ENCODE results near the gene GOLGA7B.

GOLGA7B gene

DNA sequence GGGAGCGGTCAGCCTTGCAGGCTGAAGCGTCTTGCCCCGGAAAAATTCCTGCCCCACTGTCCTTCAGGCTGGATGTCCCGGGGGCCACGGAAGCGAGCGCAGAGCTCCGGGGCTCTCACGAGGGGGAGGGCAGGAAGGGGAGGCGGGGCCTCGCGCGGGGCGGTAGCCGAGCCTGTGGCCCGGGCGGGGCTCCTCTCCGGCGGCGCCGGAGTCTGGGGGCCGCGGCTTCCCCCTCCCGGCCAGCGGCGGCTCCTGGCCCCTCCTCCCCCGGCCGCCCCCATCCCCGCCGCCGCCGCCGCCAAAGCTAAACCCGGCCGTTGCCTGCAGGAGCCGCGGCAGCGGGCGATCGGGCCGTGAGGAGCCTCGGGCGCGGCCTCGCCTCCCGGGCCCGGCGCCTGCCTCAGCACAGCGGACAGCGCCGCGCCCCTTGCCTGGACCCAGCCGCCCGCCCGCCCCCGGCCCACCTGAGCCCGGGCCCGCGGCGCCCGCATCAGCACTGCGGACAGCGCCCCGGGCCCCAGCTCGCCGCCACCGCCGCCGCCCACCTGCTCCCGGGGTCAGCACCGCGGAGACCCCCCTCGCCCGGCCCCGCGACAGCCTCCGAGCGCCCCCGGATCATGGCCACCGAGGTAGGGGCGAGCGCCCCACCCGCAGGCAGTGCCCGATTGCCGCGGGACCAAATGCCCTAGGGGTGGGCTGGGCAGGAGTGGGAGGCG is at the start of gene GOLGA7B:
TSS of gene GOLGA7B (plus strand) at position 157 of the 716 bp plus-strand sequence. CDS start at position 618, 461 bp downstream.
- DNase-seq (ENCODE audit: low spot score), result peak; percentile 76
- TF ChIP-seq CTCF (IDR thresholded peaks at IDR 0.05; ENCODE audit: extremely low read depth, missing control alignments), result no peak

DNA sequence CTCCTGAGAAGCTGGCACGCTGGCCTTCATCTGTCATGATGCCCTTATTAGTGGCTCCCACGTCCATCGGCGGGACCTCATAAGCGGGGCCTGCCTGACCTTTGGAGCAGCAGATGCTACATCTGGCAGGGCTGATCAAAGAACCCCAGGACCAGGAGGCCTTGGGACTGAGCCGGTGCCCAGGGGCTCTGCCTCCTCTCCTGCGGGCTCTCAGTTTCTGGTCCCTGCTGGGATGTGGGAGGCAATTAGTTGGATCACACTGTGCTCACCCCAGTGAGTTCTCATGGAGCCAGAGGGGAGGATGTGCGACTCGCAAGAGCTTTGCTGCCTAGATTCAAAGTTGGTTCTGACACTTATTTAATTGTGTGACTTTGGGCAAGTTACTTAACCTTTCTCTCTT is 49.2 kb upstream of the GOLGA7B start:
- no peak for DNase-seq (ENCODE audit: low spot score)
- no peak for TF ChIP-seq CTCF (IDR thresholded peaks at IDR 0.05; ENCODE audit: extremely low read depth, missing control alignments)

- DNase-seq (ENCODE audit: low spot score), result no peak
- no peak for TF ChIP-seq CTCF (IDR thresholded peaks at IDR 0.05; ENCODE audit: extremely low read depth, missing control alignments)
These were observed 48.2 kb upstream of the GOLGA7B start for GRCh38 chr10:97801422-97801821.

DNA sequence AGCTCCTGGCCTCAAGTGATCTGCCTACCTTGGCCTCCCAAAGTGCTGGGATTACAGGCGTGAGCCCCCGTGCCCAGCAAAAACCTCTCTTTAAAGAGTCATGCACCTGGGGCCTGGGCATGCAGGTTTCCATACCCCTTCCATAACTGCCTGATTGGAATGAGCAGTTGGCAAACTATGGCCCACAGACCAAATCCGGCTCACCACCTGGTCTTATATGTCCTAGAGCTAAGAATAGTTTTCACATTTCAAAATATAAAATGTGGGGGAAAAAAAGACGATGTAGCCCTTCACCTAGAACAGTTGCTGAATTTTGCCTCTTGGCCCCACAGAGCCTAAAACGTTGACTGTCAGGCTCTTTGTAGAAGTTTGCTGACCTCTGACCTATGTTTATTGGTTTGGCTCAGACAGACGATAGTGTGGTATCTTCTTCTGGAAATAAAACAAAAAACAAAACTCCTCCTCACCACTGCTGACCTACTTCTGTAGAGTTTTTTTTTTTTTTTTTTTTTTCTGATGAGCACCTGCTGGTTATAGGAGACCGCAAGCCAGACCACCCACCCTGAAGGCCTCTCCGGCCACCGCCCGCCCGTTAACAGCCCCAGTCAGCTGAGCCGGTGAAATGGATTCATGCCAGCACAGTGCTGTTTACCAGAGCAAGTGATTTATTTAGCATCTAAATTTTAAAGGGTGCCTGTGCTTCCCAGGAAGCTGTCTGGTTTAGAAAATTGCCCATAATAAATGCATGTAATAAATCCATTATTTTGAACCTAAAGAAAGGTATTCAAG is 44.4 kb upstream of the GOLGA7B start:
- no peak for TF ChIP-seq CTCF (IDR thresholded peaks at IDR 0.05; ENCODE audit: extremely low read depth, missing control alignments)
- DNase-seq (ENCODE audit: low spot score), result no peak

GRCh38 chr10:97805949-97806348 is 43.7 kb upstream of the GOLGA7B start:
- no peak for TF ChIP-seq CTCF (IDR thresholded peaks at IDR 0.05; ENCODE audit: extremely low read depth, missing control alignments)
- DNase-seq (ENCODE audit: low spot score), result no peak

DNA sequence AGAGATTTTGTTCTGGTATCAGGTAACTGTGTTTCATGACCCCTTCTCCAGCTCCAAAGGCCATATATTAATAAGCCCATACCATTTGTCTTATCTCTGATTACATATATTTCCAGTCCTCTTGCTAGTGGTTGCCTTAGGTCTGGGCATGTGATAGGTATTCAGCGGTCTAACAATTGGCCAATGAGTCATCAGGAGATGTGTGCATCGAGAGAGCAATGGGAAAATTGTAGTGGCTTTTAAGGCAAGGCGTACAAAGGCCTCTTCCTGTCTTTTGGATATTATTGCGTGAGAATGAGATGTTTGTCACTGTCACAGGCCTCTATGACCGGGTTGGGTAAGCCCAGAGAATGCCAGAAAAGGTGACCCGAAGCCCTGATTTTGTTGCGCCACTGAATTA is 39.2 kb upstream of the GOLGA7B start:
- DNase-seq (ENCODE audit: low spot score), result no peak
- TF ChIP-seq CTCF (IDR thresholded peaks at IDR 0.05; ENCODE audit: extremely low read depth, missing control alignments), result no peak

- no peak for DNase-seq (ENCODE audit: low spot score)
- TF ChIP-seq CTCF (IDR thresholded peaks at IDR 0.05; ENCODE audit: extremely low read depth, missing control alignments), result no peak
These were observed 37.7 kb upstream of the GOLGA7B start for GRCh38 chr10:97811958-97812357.
